ENCODE measurements around the gene C11orf71. TPM values are rescaled to one million over a fixed set of nuclear protein-coding genes. Genes with fewer than 3 reads are reported as not detected.

C11orf71 gene
- total and polyA plus RNA-seq, 2 donors (not counting 1 experiment from before 2014, with no cell fraction given): 12.1 to 14.8 TPM

GRCh38 chr11:114384487-114384886 lies 15.8 kb downstream of the C11orf71 start:
- Histone ChIP-seq H3K4me2 (replicated peaks; ENCODE audit: low read depth, low read length, poor library complexity, severe bottlenecking) (no peak overlapping the region), H3K4me1 (ENCODE audit: control insufficient read depth in 2 of 2, insufficient read depth in 2 of 2, low read length in 2 of 2) (no peaks in the 10 kb centered on the region), H3K9ac (ENCODE audit: low read length) (no peak overlapping the region), H3K27me3 (replicated peaks in 1 of 4; ENCODE audit: control extremely low read depth in 1 of 4, control insufficient read depth in 3 of 4, insufficient read depth in 4 of 4, low read length in 3 of 4) (peaks cover 0 to 11% (median 4%) of the 10 kb centered on the region in 4 experiments), H3K9me3 (ENCODE audit: control extremely low read depth in 1 of 3, control insufficient read depth in 2 of 3, insufficient read depth in 1 of 3, low read length in 2 of 3) (peaks cover 0 to 3% (median 2%) of the 10 kb centered on the region in 3 donors), H3K4me3 (ENCODE audit: control extremely low read depth in 1 of 5, extremely low read depth in 1 of 5, insufficient read depth in 1 of 5, low read depth in 2 of 5, low read length in 4 of 5) (no peak overlapping the region), H3K27ac (ENCODE audit: low read length in 2 of 2) (no peak overlapping the region), H3K79me2 (ENCODE audit: control insufficient read depth, insufficient read depth, low read length) (no peaks in the 10 kb centered on the region), H2AFZ (ENCODE audit: insufficient read depth, low read depth, low read length, poor library complexity, severe bottlenecking) (no peak overlapping the region), H4K20me1 (ENCODE audit: control insufficient read depth, insufficient read depth, low read length, poor library complexity, severe bottlenecking) (no peaks in the 10 kb centered on the region), H3K36me3 (replicated peaks in 1 of 2; ENCODE audit: control extremely low read depth in 1 of 2, control insufficient read depth in 1 of 2, extremely low read depth in 1 of 2, insufficient read depth in 2 of 2, low read length in 1 of 2) (no peaks in the 10 kb centered on the region)
- Mint-ChIP-seq H3K4me1 (no peaks in the 10 kb centered on the region), H3K4me3 (no peak overlapping the region), H3K27me3 (peaks cover 46% of the 10 kb centered on the region), H3K27ac (no peak overlapping the region), H3K9me3 (ENCODE audit: insufficient read depth) (no peaks in the 10 kb centered on the region)
- DNase-seq (no peak), ATAC-seq (ENCODE audit: low read depth) (no peak)
- 100% methylated on average over 1 of the region's 1 CpG for WGBS (ENCODE audit: insufficient coverage)
- no peak for TF ChIP-seq CTCF (IDR thresholded peaks at IDR 0.05)
- TF ChIP-seq EZH2 (IDR thresholded peaks at IDR 0.05; ENCODE audit: borderline replicate concordance, insufficient read depth, low read depth, low read length, poor library complexity, severe bottlenecking): no peak
- intact Hi-C loops (cut with micrococcal nuclease): no loop called here
- ChIA-PET POLR2A (no interaction called here), CTCF (no interaction called here)

- ATAC-seq (ENCODE audit: low read depth): no peak
- H3K9ac ChIP-seq (ENCODE audit: low read length): no peak overlapping the region
- H2AFZ ChIP-seq (ENCODE audit: insufficient read depth, low read depth, low read length, poor library complexity, severe bottlenecking): no peak overlapping the region
- TF ChIP-seq CTCF (IDR thresholded peaks at IDR 0.05) (no peak), EZH2 (IDR thresholded peaks at IDR 0.05; ENCODE audit: borderline replicate concordance, insufficient read depth, low read depth, low read length, poor library complexity, severe bottlenecking) (no peak)
- no CpG with 5 or more reads among the region's 3 CpGs for WGBS (ENCODE audit: insufficient coverage)
- Mint-ChIP-seq H3K9me3 (ENCODE audit: insufficient read depth) (no peaks in the 10 kb centered on the region), H3K4me3 (no peak overlapping the region), H3K27me3 (peaks cover 54% of the 10 kb centered on the region), H3K4me1 (no peaks in the 10 kb centered on the region), H3K27ac (no peak overlapping the region)
- H3K27me3 ChIP-seq (replicated peaks in 1 of 4; ENCODE audit: control extremely low read depth in 1 of 4, control insufficient read depth in 3 of 4, insufficient read depth in 4 of 4, low read length in 3 of 4): peaks cover 0 to 18% (median 4%) of the 10 kb centered on the region in 4 experiments
- H3K4me1 ChIP-seq (ENCODE audit: control insufficient read depth in 2 of 2, insufficient read depth in 2 of 2, low read length in 2 of 2): no peaks in the 10 kb centered on the region
- no peak overlapping the region for H3K4me3 ChIP-seq (ENCODE audit: control extremely low read depth in 1 of 5, extremely low read depth in 1 of 5, insufficient read depth in 1 of 5, low read depth in 2 of 5, low read length in 4 of 5)
- H3K79me2 ChIP-seq (ENCODE audit: control insufficient read depth, insufficient read depth, low read length): no peaks in the 10 kb centered on the region
- POLR2A ChIA-PET: no interaction called here
- no peaks in the 10 kb centered on the region for H3K36me3 ChIP-seq (replicated peaks in 1 of 2; ENCODE audit: control extremely low read depth in 1 of 2, control insufficient read depth in 1 of 2, extremely low read depth in 1 of 2, insufficient read depth in 2 of 2, low read length in 1 of 2)
- intact Hi-C loops (cut with micrococcal nuclease): no loop called here
- no peak for DNase-seq
- H3K4me2 ChIP-seq (replicated peaks; ENCODE audit: low read depth, low read length, poor library complexity, severe bottlenecking): no peak overlapping the region
- H3K9me3 ChIP-seq (ENCODE audit: control extremely low read depth in 1 of 3, control insufficient read depth in 2 of 3, insufficient read depth in 1 of 3, low read length in 2 of 3): peaks cover 0 to 3% (median 2%) of the 10 kb centered on the region in 3 donors
- no peak overlapping the region for H3K27ac ChIP-seq (ENCODE audit: low read length in 2 of 2)
- H4K20me1 ChIP-seq (ENCODE audit: control insufficient read depth, insufficient read depth, low read length, poor library complexity, severe bottlenecking): no peaks in the 10 kb centered on the region
- CTCF ChIA-PET: no interaction called here
Observed at GRCh38 chr11:114382509-114382908, 17.8 kb downstream of the C11orf71 start.

All from B cell (primary cell).